Stomach smooth muscle (tissue), 2 donors: ENCODE measurements around the gene KAZN.
"Not testable (repeated sequence)": the region's sequence is repeated elsewhere in the genome, so short reads cannot be mapped to it uniquely, and the experiment has no call there.

ENCODE experiments used
- H3K27ac ChIP-seq: one replicate; pipeline ENCODE4 v1.7.0; 2013; ENCODE audit warnings: mild to moderate bottlenecking, low read length, inconsistent platforms
- H3K27me3 ChIP-seq, 2 donors: one replicate each; pipeline ENCODE4 v1.7.0; 2013; ENCODE audit warnings: low read length in 2 of 2; ENCODE audit not compliant: insufficient read depth in 2 of 2, control insufficient read depth in 1 of 2
- H3K36me3 ChIP-seq, 2 donors: one replicate each; pipeline ENCODE4 v1.7.0; 2013; ENCODE audit warnings: low read length in 2 of 2; ENCODE audit not compliant: control insufficient read depth in 2 of 2, insufficient read depth in 2 of 2
- H3K4me1 ChIP-seq: one replicate; pipeline ENCODE4 v1.7.0; 2013; ENCODE audit warnings: low read length; ENCODE audit not compliant: control insufficient read depth, insufficient read depth
- H3K4me3 ChIP-seq, 2 donors: one replicate each; pipeline ENCODE4 v1.7.0; 2013; ENCODE audit warnings: low read length in 2 of 2
- H3K9ac ChIP-seq, 2 donors: one replicate each; pipeline ENCODE4 v1.7.0; 2013; ENCODE audit warnings: low read length in 2 of 2, mild to moderate bottlenecking in 1 of 2
- H3K9me3 ChIP-seq, 2 donors: one replicate each; pipeline ENCODE4 v1.7.0; 2013; ENCODE audit warnings: low read length in 2 of 2; ENCODE audit not compliant: control insufficient read depth in 2 of 2
- donor health status: healthy.
- donor health status: Pancreatic carcinoma.

KAZN gene

GRCh38 chr1:15135604-15136003 lies 537.1 kb downstream of the KAZN start:
- H3K36me3 ChIP-seq, H3K9me3 ChIP-seq, H3K27ac ChIP-seq, H3K27me3 ChIP-seq, H3K9ac ChIP-seq, H3K4me3 ChIP-seq, H3K4me1 ChIP-seq: not testable (repeated sequence)

GRCh38 chr1:15137809-15138208 lies 539.3 kb downstream of the KAZN start:
- Histone ChIP-seq H3K27me3 (no peaks in the 10 kb centered on the region), H3K9me3 (no peaks in the 10 kb centered on the region), H3K27ac (no peak overlapping the region), H3K4me1 (peaks cover 10% of the 10 kb centered on the region), H3K36me3 (no peaks in the 10 kb centered on the region), H3K4me3 (no peak overlapping the region), H3K9ac (no peak overlapping the region)

- Histone ChIP-seq H3K9ac (no peak overlapping the region), H3K27me3 (no peaks in the 10 kb centered on the region), H3K27ac (no peak overlapping the region), H3K4me1 (peaks cover 11% of the 10 kb centered on the region), H3K4me3 (no peak overlapping the region), H3K9me3 (no peaks in the 10 kb centered on the region), H3K36me3 (no peaks in the 10 kb centered on the region)
Observed at GRCh38 chr1:15139654-15140350, 541.3 kb downstream of the KAZN start.

- no peaks in the 10 kb centered on the region for H3K27me3 ChIP-seq
- peaks cover 32% of the 10 kb centered on the region for H3K4me1 ChIP-seq
- no peaks in the 10 kb centered on the region for H3K36me3 ChIP-seq
- no peak overlapping the region for H3K9ac ChIP-seq
- no peaks in the 10 kb centered on the region for H3K9me3 ChIP-seq
- H3K4me3 ChIP-seq, result no peak overlapping the region
- H3K27ac ChIP-seq, result peak overlapping the region; percentile 37
Observed at GRCh38 chr1:15141935-15142539, 543.6 kb downstream of the KAZN start.

GRCh38 chr1:15145327-15145726 lies 546.8 kb downstream of the KAZN start:
- Histone ChIP-seq H3K27ac (peak overlapping the region; percentile 76), H3K36me3 (no peaks in the 10 kb centered on the region)

GRCh38 chr1:15146142-15146680 lies 547.7 kb downstream of the KAZN start:
- Histone ChIP-seq H3K4me1 (peaks cover 29% of the 10 kb centered on the region), H3K27ac (peak overlapping the region; percentile 76), H3K9ac (no peak overlapping the region), H3K27me3 (no peaks in the 10 kb centered on the region), H3K4me3 (no peak overlapping the region), H3K36me3 (no peaks in the 10 kb centered on the region), H3K9me3 (no peaks in the 10 kb centered on the region)

More at GRCh38 chr1:15145327-15145726, 546.8 kb downstream of the KAZN start:
- no peak overlapping the region for H3K4me3 ChIP-seq
- peaks cover 31% of the 10 kb centered on the region for H3K4me1 ChIP-seq
- no peaks in the 10 kb centered on the region for H3K27me3 ChIP-seq
- no peaks in the 10 kb centered on the region for H3K9me3 ChIP-seq
- H3K9ac ChIP-seq, result no peak overlapping the region

- no peaks in the 10 kb centered on the region for H3K36me3 ChIP-seq
- no peaks in the 10 kb centered on the region for H3K9me3 ChIP-seq
- H3K27me3 ChIP-seq, result no peaks in the 10 kb centered on the region
- H3K9ac ChIP-seq, result peak overlapping the region in 1 of 2 donors; percentile 29
- H3K4me1 ChIP-seq, result peaks cover 31% of the 10 kb centered on the region
- H3K4me3 ChIP-seq, result no peak overlapping the region
- H3K27ac ChIP-seq, result peak overlapping the region; percentile 76
Observed at GRCh38 chr1:15146971-15147376, 548.5 kb downstream of the KAZN start.

- H3K4me1 ChIP-seq, result peaks cover 41% of the 10 kb centered on the region
- no peaks in the 10 kb centered on the region for H3K36me3 ChIP-seq
- no peaks in the 10 kb centered on the region for H3K9me3 ChIP-seq
- no peaks in the 10 kb centered on the region for H3K27me3 ChIP-seq
- no peak overlapping the region for H3K4me3 ChIP-seq
- H3K27ac ChIP-seq, result no peak overlapping the region
- H3K9ac ChIP-seq, result no peak overlapping the region
Observed at GRCh38 chr1:15148004-15148403, 549.5 kb downstream of the KAZN start.

GRCh38 chr1:15148475-15148874 lies 550.0 kb downstream of the KAZN start:
- Histone ChIP-seq H3K9ac (no peak overlapping the region), H3K9me3 (no peaks in the 10 kb centered on the region), H3K36me3 (no peaks in the 10 kb centered on the region), H3K4me1 (peaks cover 41% of the 10 kb centered on the region), H3K27me3 (no peaks in the 10 kb centered on the region), H3K27ac (no peak overlapping the region), H3K4me3 (no peak overlapping the region)

GRCh38 chr1:15148941-15149340 lies 550.5 kb downstream of the KAZN start:
- H3K4me1 ChIP-seq, result peaks cover 41% of the 10 kb centered on the region
- no peaks in the 10 kb centered on the region for H3K9me3 ChIP-seq
- H3K9ac ChIP-seq, result no peak overlapping the region
- no peak overlapping the region for H3K4me3 ChIP-seq
- H3K27me3 ChIP-seq, result no peaks in the 10 kb centered on the region
- no peaks in the 10 kb centered on the region for H3K36me3 ChIP-seq
- no peak overlapping the region for H3K27ac ChIP-seq

GRCh38 chr1:15150376-15150775 lies 551.9 kb downstream of the KAZN start:
- H3K9ac ChIP-seq, result no peak overlapping the region
- peaks cover 47% of the 10 kb centered on the region for H3K4me1 ChIP-seq
- H3K27me3 ChIP-seq, result no peaks in the 10 kb centered on the region
- no peak overlapping the region for H3K4me3 ChIP-seq
- H3K27ac ChIP-seq, result no peak overlapping the region
- no peaks in the 10 kb centered on the region for H3K9me3 ChIP-seq
- no peaks in the 10 kb centered on the region for H3K36me3 ChIP-seq
